NB4 (cell line): Measurements from ENCODE around the gene UBE2QL1.

ENCODE experiments used
- DNase-seq: peaks from one replicate; pipeline ENCODE4 v3.0.0; 2010; ENCODE audit warnings: low read depth
- H3K4me3 ChIP-seq: one replicate; pipeline ENCODE4 v1.5.1; 2011; ENCODE audit warnings: mild to moderate bottlenecking, low read depth, low read length, moderate library complexity
- MYC ChIP-seq: IDR thresholded peaks from 2 replicates; pipeline ENCODE4 v1.6.1; 2011; ENCODE audit warnings: low read depth, low read length
- POLR2A ChIP-seq: IDR thresholded peaks from 2 replicates; pipeline ENCODE4 v1.6.1; 2011; ENCODE audit warnings: mild to moderate bottlenecking; ENCODE audit not compliant: insufficient read length; ENCODE audit errors: extremely low read depth
- TF ChIP-seq, protein P1 (sequence below): IDR thresholded peaks from one replicate; pipeline ENCODE4 v1.5.1; 2012; ENCODE audit warnings: low read depth, low read length
- TF ChIP-seq, protein P2 (sequence below): IDR thresholded peaks from 2 replicates; pipeline ENCODE4 v1.6.1; 2011; ENCODE audit warnings: low read depth, low read length

The UBE2QL1 gene

DNA sequence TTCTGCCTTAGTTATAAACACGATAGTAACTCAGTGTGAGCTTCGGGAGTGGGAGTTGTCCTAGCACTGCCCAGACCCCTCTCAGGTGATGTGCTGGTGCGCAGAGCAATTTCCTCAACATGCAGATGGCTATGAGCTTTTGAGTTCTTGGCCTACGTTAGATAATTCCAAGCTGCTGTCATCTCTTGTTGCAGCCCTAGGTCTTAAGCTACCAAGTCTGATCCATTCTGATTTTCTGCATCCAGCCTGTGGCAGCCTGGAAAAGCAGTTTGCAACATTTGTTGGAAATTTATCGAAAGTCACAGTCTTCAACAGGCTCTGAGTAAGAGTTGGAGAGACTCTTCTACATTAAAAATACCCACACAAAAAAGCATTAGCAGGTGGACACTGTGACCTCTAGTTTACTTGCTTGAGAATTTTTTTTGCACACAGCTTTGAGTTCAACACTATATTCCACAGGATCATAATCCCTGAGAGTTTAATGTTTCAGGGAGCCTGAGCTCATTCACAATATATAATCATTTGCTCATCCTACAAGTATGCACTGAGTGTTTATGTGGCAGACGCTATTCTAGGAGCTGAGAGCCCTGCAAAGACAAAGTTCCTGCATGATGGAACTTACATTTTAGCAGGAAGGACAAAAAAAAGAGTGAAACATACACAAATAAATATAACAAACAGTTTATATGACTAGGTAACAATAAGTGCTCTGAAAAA is 91.6 kb downstream of the UBE2QL1 start:
- no peak for DNase-seq
- no peak overlapping the region for H3K4me3 ChIP-seq
- TF ChIP-seq, protein P1, sequence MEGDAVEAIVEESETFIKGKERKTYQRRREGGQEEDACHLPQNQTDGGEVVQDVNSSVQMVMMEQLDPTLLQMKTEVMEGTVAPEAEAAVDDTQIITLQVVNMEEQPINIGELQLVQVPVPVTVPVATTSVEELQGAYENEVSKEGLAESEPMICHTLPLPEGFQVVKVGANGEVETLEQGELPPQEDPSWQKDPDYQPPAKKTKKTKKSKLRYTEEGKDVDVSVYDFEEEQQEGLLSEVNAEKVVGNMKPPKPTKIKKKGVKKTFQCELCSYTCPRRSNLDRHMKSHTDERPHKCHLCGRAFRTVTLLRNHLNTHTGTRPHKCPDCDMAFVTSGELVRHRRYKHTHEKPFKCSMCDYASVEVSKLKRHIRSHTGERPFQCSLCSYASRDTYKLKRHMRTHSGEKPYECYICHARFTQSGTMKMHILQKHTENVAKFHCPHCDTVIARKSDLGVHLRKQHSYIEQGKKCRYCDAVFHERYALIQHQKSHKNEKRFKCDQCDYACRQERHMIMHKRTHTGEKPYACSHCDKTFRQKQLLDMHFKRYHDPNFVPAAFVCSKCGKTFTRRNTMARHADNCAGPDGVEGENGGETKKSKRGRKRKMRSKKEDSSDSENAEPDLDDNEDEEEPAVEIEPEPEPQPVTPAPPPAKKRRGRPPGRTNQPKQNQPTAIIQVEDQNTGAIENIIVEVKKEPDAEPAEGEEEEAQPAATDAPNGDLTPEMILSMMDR, result no peak
- TF ChIP-seq, protein P2, sequence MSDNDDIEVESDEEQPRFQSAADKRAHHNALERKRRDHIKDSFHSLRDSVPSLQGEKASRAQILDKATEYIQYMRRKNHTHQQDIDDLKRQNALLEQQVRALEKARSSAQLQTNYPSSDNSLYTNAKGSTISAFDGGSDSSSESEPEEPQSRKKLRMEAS, result no peak

DNA sequence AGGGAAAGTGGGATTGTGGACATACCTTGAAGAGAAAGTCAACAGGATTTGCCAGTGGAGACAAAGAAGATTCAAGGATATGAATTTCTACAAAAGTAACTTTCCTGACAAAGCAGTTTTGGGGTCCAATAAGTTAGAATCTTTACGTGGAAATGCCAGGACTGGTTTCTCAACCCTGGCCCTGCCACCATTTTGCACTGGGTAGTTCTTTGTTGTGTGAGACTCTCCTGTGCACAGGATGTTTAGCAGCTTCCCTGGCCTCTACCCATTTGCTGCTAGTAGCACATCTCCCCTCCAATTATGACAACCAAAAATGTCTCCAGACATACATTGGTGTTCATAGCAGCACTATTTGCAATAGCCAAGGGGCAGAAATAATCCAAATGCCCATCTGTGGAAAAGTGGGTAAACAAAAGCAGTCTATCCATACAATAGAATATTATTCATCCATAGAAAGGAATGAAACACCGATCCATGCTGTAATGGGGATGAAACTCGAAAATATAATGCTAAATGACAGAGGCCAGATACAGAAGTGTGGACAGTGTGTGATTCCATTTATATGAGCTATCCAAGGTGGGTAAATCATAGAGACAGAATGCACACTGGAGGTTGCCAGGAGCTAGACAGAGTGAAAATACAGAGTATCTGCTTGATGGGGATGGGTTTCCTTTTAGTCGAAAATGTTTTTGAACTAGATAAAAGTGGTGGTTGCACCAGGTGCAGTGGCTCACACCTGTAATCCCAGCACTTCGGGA is 92.8 kb downstream of the UBE2QL1 start:
- TF ChIP-seq MYC (no peak), POLR2A (no peak)
- TF ChIP-seq, protein P1, result no peak
- TF ChIP-seq, protein P2, result no peak
- H3K4me3 ChIP-seq, result no peak overlapping the region
- no peak for DNase-seq

DNA sequence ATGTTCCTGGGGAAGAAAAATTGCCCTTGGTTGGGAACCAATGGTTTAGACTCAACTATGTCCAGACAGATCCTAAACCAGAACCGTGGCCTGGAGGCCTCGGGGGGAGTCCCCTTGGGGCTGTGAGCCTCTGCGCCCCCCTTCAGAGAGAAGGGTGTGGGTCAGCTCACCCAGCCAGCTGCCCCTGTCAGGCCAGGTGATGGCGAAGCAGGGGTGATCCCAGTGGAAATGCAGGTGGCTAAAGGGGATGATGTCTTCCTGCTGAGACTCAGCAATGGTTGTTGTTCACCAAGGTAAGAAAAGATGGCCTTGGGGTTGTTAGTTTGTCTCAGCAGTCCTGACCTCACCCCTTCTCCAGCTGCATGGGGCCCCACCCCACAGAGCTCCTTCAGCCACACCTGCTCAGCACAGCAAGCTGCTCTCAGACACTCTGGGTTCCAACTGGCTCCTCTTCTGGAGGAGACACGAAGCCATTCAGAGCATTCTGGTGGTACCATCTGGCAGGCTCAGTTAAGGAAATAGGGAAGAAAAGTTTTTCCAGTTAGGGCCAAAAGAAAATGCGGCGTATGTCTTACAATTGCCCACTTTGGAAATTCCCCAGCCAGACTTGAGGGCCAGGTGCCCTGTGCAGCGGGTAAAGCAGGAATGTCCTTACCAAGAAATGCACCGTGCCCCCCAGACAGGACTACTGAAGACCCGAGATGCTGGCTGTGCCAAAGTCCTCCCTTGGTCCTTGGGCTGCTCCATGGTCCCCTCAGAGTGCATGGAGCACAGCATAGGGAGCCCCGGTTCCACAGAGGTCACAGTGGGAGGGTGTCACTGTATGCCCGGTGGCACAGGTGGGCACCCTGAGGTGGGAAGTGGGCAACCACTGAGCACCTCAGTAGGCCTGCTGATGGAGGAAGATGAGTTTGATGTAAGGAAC is 94.0 kb downstream of the UBE2QL1 start:
- H3K4me3 ChIP-seq, result no peak overlapping the region
- DNase-seq, result no peak
- TF ChIP-seq, protein P2, result no peak
- TF ChIP-seq POLR2A (no peak), MYC (no peak)
- TF ChIP-seq, protein P1, result no peak

DNA sequence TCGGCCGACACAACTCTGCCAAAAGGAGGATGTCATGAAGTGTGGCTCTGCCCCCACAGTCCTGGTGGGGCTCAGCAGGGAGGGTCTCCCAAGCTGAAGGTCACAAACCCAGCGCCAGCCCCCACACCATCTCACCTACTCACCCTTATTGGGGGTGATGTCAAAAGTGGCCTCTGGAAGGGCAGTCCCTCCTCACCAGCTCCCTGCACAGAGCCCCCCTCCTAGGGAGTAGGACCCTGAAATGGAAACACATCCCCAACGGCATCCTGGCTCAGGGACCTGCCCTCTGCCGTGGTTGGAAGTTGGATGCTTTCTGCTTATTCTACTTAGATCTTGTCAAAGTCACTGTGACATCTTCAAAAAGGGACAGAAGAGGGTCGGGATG is 94.7 kb downstream of the UBE2QL1 start:
- DNase-seq, result no peak
- H3K4me3 ChIP-seq, result no peak overlapping the region
- TF ChIP-seq POLR2A (no peak), MYC (no peak)
- TF ChIP-seq, protein P2, result no peak
- TF ChIP-seq, protein P1, result no peak

DNA sequence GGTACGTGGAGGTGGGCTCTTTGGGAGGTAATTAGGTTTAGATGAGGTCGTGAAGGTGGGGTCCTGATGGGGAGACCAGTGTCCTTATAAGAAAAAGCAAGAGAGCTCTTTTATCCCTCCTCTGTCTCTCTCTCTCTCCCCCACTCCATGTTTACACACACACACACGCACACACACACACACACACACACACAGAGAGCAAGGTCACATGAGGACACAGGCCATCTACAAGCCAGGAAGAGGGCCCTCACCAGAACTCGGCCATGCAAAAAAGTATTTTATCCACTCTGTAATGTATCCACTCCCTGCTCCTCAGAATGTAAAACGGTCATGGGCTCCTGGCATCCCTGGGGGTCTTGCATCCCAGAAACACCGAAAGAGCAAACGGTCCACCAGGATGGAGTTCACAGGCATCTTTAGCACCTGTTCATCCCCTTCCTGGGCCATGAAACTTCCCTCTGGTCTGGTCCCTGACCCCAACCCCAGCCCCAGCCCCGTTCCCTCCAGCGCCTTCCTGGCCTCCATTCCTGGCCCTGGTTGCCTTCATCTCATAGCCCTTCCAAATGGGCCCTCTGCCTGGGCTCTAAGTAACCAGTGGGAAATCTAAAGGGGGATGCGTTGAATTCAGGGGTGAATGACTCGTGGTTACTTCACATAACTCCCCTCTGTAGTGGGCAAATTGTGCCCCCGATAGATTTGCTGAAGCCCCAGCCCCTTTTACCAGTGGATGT is 95.3 kb downstream of the UBE2QL1 start:
- TF ChIP-seq MYC (no peak), POLR2A (no peak)
- TF ChIP-seq, protein P1, result no peak
- H3K4me3 ChIP-seq, result no peak overlapping the region
- no peak for DNase-seq
